Peyer's patch (tissue), 4 donors: ENCODE measurements around the gene NUP214.

ENCODE experiments used
- POLR2A ChIP-seq, 2 donors: fragments of 450-650 bp; IDR thresholded peaks; one replicate each; pipeline ENCODE4 v1.5.1; 2017; ENCODE audit warnings: antibody characterized with exemption in 2 of 2, mild to moderate bottlenecking in 2 of 2, moderate library complexity in 2 of 2
- TF ChIP-seq, protein P1 (sequence below), 6 experiments: fragments of 450-650 bp in 4 of 6; fragments of 200-600 bp in 2 of 6; sonication (generic) in 1 of 6; IDR thresholded peaks; one replicate each; pipeline ENCODE4 v1.5.1; 2017 to 2019; ENCODE audit warnings: antibody characterized with exemption in 6 of 6, mild to moderate bottlenecking in 3 of 6, moderate library complexity in 1 of 6

DNA sequence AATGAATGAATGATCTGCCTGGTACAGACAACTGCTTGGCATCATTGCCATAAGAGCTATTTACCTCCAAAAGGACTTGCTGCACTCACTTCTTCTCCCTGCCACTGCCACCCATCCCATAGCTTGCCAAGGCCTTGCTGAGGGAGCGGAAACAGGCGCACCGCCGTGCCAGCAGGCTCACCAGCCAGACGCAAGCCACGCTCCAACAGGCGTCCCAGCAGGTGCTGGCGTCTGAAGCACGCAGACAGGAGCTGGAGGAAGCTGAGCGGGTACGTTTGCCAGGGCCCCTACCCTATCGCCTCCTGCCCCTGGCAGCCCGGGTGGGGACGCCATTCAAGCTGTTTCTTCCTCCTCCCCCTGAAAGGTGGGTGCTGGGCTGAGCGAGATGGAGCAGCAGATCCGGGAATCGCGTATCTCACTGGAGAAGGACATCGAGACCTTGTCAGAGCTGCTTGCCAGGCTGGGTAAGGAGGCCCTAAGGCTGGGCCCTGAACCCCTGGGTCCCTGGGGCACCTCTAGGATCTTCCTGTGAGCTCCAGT lies 38.0 kb upstream of the NUP214 start:
- TF ChIP-seq, protein P1, sequence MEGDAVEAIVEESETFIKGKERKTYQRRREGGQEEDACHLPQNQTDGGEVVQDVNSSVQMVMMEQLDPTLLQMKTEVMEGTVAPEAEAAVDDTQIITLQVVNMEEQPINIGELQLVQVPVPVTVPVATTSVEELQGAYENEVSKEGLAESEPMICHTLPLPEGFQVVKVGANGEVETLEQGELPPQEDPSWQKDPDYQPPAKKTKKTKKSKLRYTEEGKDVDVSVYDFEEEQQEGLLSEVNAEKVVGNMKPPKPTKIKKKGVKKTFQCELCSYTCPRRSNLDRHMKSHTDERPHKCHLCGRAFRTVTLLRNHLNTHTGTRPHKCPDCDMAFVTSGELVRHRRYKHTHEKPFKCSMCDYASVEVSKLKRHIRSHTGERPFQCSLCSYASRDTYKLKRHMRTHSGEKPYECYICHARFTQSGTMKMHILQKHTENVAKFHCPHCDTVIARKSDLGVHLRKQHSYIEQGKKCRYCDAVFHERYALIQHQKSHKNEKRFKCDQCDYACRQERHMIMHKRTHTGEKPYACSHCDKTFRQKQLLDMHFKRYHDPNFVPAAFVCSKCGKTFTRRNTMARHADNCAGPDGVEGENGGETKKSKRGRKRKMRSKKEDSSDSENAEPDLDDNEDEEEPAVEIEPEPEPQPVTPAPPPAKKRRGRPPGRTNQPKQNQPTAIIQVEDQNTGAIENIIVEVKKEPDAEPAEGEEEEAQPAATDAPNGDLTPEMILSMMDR (IDR thresholded peaks at IDR 0.05) = no peak
- no peak for TF ChIP-seq POLR2A (IDR thresholded peaks at IDR 0.05)
